MM.1S (cell line): ENCODE results near the gene EPS8L2.
A peak's percentile ranks its signal among the peaks of the same experiment; 100 is the strongest.

Experiments used
- DNase-seq: peaks from one replicate; pipeline ENCODE4 v3.0.0-alpha.2; 2015
- H2AFZ ChIP-seq: fragments of 300-600 bp; sonication (generic); 2 replicates; pipeline ENCODE4 v1.6.0; 2016; ENCODE audit warnings: antibody characterized with exemption, low read length
- H3F3A ChIP-seq: fragments of 300-600 bp; sonication (generic); 2 replicates; pipeline ENCODE4 v1.6.1; 2016; ENCODE audit warnings: mild to moderate bottlenecking, antibody characterized with exemption, low read length, moderate library complexity, mixed read lengths; ENCODE audit not compliant: insufficient read depth
- H3K27ac ChIP-seq: fragments of 300-600 bp; sonication (generic); 2 replicates; pipeline ENCODE4 v1.5.1; 2016; ENCODE audit warnings: mild to moderate bottlenecking, low read length
- H3K27me3 ChIP-seq: fragments of 300-600 bp; sonication (generic); replicated peaks from 2 replicates; pipeline ENCODE4 v1.6.0; 2016; ENCODE audit warnings: low read length; ENCODE audit not compliant: insufficient read depth
- H3K36me3 ChIP-seq: fragments of 300-600 bp; sonication (generic); replicated peaks from 2 replicates; pipeline ENCODE4 v1.6.1; 2016; ENCODE audit warnings: mild to moderate bottlenecking, low read length, mixed read lengths; ENCODE audit not compliant: insufficient read depth
- H3K4me1 ChIP-seq: fragments of 300-600 bp; sonication (generic); 2 replicates; pipeline ENCODE4 v1.6.1; 2016; ENCODE audit warnings: low read length, mixed read lengths
- H3K4me2 ChIP-seq: fragments of 300-600 bp; sonication (generic); 2 replicates; pipeline ENCODE4 v1.6.0; 2016; ENCODE audit warnings: low read depth, low read length
- H3K4me3 ChIP-seq: fragments of 300-600 bp; sonication (generic); 2 replicates; pipeline ENCODE4 v1.5.1; 2016; ENCODE audit warnings: low read length, mixed read lengths
- H3K79me2 ChIP-seq: fragments of 300-600 bp; sonication (generic); 2 replicates; pipeline ENCODE4 v1.6.1; 2016; ENCODE audit warnings: mixed run types, low read length, mixed read lengths
- H3K9ac ChIP-seq: fragments of 300-600 bp; sonication (generic); 2 replicates; pipeline ENCODE4 v1.6.1; 2016; ENCODE audit warnings: low read length, mixed read lengths
- H3K9me2 ChIP-seq: fragments of 300-600 bp; sonication (generic); replicated peaks from 2 replicates; pipeline ENCODE4 v1.6.1; 2016; ENCODE audit warnings: mild to moderate bottlenecking, low read length, mixed read lengths; ENCODE audit not compliant: insufficient read depth
- H3K9me3 ChIP-seq: fragments of 300-600 bp; sonication (generic); replicated peaks from 2 replicates; pipeline ENCODE4 v1.6.1; 2016; ENCODE audit warnings: mild to moderate bottlenecking, low read length, mixed read lengths; ENCODE audit not compliant: insufficient read depth
- H4K20me1 ChIP-seq: fragments of 300-600 bp; sonication (generic); 2 replicates; pipeline ENCODE4 v1.6.1; 2016; ENCODE audit warnings: mild to moderate bottlenecking, low read length, moderate library complexity, mixed read lengths; ENCODE audit not compliant: insufficient read depth
- CTCF ChIP-seq: fragments of 300-600 bp; sonication (generic); IDR thresholded peaks from 2 replicates; pipeline ENCODE4 v1.5.1; 2016; ENCODE audit warnings: antibody characterized with exemption, low read length, mixed read lengths
- EZH2 ChIP-seq: fragments of 300-600 bp; sonication (generic); optimal IDR thresholded peaks from 2 replicates; pipeline ENCODE3; 2017; ENCODE audit warnings: low read depth, mild to moderate bottlenecking, antibody characterized with exemption, low read length, mixed read lengths
- EZH2phosphoT487 ChIP-seq: fragments of 300-600 bp; sonication (generic); IDR thresholded peaks from 2 replicates; pipeline ENCODE4 v1.6.1; 2018; ENCODE audit warnings: antibody characterized with exemption, low read length

The EPS8L2 gene

GRCh38 chr11:695538-696248, 10.3 kb upstream of the EPS8L2 start, which contains the start of gene TMEM80:
Gene TMEM80, plus strand, starts transcription at chr11:695816. Its CDS starts 12 bp downstream, at chr11:695828.
- H3K27me3 ChIP-seq, result no peaks in the 10 kb centered on the region
- H4K20me1 ChIP-seq, result no peaks in the 10 kb centered on the region
- peak within 1 kb of the TSS; percentile 97 for H3K4me3 ChIP-seq
- peak within 1 kb of the TSS; percentile 77 for H3K4me2 ChIP-seq
- H3F3A ChIP-seq, result peaks cover 31% of the 10 kb centered on the region
- H3K27ac ChIP-seq, result peak within 1 kb of the TSS; percentile 100
- DNase-seq, result peak; percentile 99
- peak within 1 kb of the TSS; percentile 100 for H3K9ac ChIP-seq
- peaks cover 57% of the 10 kb centered on the region for H3K79me2 ChIP-seq
- no peaks in the 10 kb centered on the region for H3K9me3 ChIP-seq
- no peaks in the 10 kb centered on the region for H3K9me2 ChIP-seq
- peaks cover 25% of the 10 kb centered on the region for H3K4me1 ChIP-seq
- TF ChIP-seq EZH2, result no peak
- TF ChIP-seq EZH2phosphoT487, result no peak
- no peak for TF ChIP-seq CTCF
- no peaks in the 10 kb centered on the region for H3K36me3 ChIP-seq
- peak within 1 kb of the TSS; percentile 97 for H2AFZ ChIP-seq

GRCh38 chr11:696955-697491, 9.0 kb upstream of the EPS8L2 start:
- Histone ChIP-seq H3K79me2 (peaks cover 44% of the 10 kb centered on the region), H3K9ac (no peak overlapping the region; the same call in 1 of the 2 replicates), H3K27me3 (no peaks in the 10 kb centered on the region), H3K27ac (peak overlapping the region; percentile 100; the same call in 1 of the 2 replicates), H3K9me2 (no peaks in the 10 kb centered on the region), H3K4me1 (peaks cover 24% of the 10 kb centered on the region), H3K36me3 (no peaks in the 10 kb centered on the region), H3K9me3 (no peaks in the 10 kb centered on the region), H3F3A (peaks cover 31% of the 10 kb centered on the region), H2AFZ (no peak overlapping the region), H3K4me3 (peak overlapping the region; percentile 97), H3K4me2 (peak overlapping the region; percentile 55; the same call in 1 of the 2 replicates), H4K20me1 (no peaks in the 10 kb centered on the region)
- TF ChIP-seq EZH2 (no peak), EZH2phosphoT487 (no peak), CTCF (no peak)
- no peak for DNase-seq

- H3K9ac ChIP-seq, result no peak overlapping the region
- peaks cover 19% of the 10 kb centered on the region for H3K4me1 ChIP-seq
- peaks cover 38% of the 10 kb centered on the region for H3K79me2 ChIP-seq
- no peak overlapping the region for H3K4me3 ChIP-seq
- H3K27me3 ChIP-seq, result no peaks in the 10 kb centered on the region
- H3F3A ChIP-seq, result peaks cover 30% of the 10 kb centered on the region
- no peak overlapping the region for H3K27ac ChIP-seq
- H4K20me1 ChIP-seq, result no peaks in the 10 kb centered on the region
- no peaks in the 10 kb centered on the region for H3K9me2 ChIP-seq
- no peak overlapping the region for H2AFZ ChIP-seq
- no peak for DNase-seq
- no peaks in the 10 kb centered on the region for H3K36me3 ChIP-seq
- H3K9me3 ChIP-seq, result no peaks in the 10 kb centered on the region
- TF ChIP-seq CTCF (no peak), EZH2phosphoT487 (no peak), EZH2 (no peak)
- H3K4me2 ChIP-seq, result no peak overlapping the region
Measured at GRCh38 chr11:697811-698311, 8.2 kb upstream of the EPS8L2 start.
